NCI-H2107 treated with DMSO at 0.1 percent for 48 hours (cell line): ENCODE measurements around the gene TRMT44.
"Not testable (repeated sequence)": the region's sequence is repeated elsewhere in the genome, so short reads cannot be mapped to it uniquely, and the experiment has no call there.

Experiments
- DNase-seq: peaks from one replicate; lab custom pipeline; 2025; ENCODE audit not compliant: unreplicated experiment; lab: John Stamatoyannopoulos, UW

The TRMT44 gene

DNA sequence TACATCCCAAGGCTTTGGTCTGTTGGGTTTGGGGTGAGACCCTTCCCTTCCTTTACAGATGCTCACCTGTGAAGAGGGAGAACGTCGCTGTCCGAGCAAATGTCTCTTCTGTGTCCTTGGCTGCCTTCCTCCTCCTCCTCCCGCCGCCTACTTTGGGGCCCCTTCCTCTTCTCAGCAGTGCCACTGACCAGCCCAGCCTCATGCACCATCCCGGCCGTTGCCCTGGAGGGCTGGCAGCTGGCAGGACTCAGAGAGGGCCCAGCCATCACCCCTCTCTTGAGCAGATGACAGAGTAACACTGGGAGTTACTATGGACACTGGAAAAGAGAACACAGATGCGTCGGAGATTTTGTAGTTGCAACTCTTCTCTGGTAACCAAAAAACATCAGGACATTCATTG lies 68.2 kb downstream of the TRMT44 start:
- DNase-seq, result no peak

DNA sequence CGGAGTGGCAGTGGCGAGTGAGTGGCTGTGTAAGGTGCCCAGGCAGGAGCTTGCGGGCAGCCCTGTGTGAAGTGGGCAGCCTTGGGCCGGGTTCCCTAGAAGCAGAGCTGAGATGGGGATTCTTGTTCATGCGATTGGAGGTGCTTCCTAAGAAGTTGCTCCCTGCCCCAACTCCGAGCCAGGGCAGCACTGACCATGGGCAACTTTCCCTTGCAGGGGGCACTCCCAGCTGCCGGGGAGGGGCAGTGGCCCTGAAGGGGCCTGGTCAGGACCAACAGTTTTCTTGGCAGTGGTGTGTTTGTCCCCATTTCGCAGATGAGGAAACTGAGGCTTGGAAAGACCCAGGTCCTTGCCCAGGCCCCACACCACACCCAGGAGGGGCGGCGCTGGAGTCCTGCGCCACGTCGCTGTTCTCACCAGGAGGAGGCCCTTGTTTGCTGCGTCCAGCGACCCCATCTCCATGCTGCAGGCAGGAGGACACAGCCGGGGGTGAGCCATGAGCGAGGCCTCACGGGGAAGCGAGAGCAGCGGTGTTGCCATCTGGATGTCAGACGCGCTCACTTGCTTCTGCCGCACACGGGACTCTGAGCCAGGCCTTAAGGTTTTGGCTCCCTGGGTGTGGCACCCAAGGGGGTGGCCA lies 68.9 kb downstream of the TRMT44 start:
- no peak for DNase-seq

DNA sequence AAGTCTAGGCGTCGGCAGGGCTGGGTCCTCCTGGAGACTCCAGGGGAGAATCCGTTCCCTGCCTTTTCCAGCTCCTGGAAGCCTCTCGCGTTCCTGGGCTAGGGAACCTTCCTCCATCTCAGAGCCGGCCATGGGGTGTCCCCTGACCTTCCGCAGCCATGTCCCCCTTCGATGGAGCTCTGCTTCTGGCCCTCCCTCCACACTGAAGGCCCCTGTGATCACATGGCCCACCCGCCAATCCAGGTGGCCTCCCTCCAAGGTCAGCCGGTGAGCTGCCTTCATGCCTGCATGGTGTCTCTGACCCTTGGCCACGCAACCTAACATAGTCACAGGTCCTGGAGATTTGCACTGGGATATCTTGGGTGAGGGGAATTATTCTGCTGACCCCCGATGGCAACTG lies 69.6 kb downstream of the TRMT44 start:
- no peak for DNase-seq

DNA sequence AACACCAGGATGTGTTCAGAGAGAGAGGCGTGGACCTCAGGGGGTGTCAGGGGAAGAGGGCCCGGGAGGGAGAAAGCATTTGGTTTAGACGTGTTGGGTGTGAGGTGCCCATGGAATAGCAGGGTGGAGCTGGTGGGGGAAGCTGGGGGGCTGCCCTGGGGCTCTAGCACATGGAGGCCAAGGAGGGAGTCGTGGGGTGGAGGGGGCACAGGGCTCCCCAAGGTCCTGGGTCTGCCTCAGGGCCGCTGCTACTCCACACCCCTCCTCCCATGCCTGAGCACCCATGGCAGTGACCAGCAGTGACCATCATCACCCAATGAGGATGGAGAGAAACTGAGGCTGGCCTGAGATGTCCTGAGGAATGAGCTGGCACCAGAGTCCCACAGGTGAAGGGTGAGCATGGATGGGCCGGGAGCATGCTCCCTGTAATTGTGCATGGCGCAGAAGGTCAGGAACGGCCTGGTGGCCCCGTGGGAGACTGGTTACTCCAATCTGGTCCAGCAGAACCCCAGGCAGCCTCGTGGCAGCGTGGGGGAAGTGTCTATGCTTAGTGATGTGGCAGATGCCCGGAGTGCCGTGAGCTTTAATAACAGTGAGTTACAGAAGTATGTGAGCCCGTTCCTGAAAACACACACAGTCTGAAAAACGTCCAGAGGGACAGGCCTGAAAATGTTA lies 70.2 kb downstream of the TRMT44 start:
- DNase-seq, result no peak

- DNase-seq, result no peak
Measured at GRCh38 chr4:8512510-8512909, 71.9 kb downstream of the TRMT44 start.

DNA sequence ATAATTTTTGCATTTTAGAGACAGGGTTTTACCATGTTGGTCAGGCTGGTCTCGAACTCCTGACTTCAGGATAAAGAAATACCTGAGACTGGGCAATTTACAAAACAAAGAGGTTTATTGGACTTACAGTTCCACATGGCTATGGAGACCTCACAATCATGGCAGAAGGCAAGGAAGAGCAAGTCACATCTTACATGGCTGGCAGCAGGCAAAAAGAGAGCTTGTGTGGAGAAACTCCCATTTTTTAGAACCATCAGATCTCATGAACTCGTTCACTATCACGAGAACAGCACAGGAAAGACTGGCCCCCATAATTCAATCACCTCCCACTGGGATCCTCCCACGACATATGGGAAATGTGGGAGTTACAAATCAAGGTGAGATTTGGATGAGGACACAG lies 72.5 kb downstream of the TRMT44 start:
- DNase-seq, result not testable (repeated sequence)

GRCh38 chr4:8513931-8514330 lies 73.4 kb downstream of the TRMT44 start:
- no peak for DNase-seq

GRCh38 chr4:8514391-8514790 lies 73.8 kb downstream of the TRMT44 start:
- no peak for DNase-seq

- DNase-seq, result no peak
Measured at GRCh38 chr4:8515316-8516060, 74.9 kb downstream of the TRMT44 start.

- no peak for DNase-seq
Measured at GRCh38 chr4:8516061-8516573, 75.5 kb downstream of the TRMT44 start.

- DNase-seq, result no peak
Measured at GRCh38 chr4:8516996-8517550, 76.5 kb downstream of the TRMT44 start.

DNA sequence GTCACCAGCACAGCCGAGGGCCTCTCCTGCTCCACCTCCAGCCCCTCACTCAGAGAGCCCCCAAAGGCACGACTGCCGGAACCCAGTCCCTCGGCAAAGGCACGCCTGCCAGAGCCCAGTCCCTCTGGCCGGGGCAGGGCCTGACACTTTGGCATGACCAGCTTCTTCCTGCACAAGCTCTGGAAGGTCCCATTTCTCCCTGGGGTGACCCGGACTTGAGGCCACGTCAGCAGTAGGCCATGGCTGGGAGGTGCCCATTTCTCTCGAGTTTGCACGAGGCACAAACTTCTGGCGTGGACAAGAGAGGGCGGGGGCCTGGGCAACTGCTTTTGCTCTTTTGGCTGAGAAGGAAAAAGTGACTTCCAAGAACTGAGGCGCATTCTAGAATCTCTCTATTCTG lies 77.4 kb downstream of the TRMT44 start:
- no peak for DNase-seq

DNA sequence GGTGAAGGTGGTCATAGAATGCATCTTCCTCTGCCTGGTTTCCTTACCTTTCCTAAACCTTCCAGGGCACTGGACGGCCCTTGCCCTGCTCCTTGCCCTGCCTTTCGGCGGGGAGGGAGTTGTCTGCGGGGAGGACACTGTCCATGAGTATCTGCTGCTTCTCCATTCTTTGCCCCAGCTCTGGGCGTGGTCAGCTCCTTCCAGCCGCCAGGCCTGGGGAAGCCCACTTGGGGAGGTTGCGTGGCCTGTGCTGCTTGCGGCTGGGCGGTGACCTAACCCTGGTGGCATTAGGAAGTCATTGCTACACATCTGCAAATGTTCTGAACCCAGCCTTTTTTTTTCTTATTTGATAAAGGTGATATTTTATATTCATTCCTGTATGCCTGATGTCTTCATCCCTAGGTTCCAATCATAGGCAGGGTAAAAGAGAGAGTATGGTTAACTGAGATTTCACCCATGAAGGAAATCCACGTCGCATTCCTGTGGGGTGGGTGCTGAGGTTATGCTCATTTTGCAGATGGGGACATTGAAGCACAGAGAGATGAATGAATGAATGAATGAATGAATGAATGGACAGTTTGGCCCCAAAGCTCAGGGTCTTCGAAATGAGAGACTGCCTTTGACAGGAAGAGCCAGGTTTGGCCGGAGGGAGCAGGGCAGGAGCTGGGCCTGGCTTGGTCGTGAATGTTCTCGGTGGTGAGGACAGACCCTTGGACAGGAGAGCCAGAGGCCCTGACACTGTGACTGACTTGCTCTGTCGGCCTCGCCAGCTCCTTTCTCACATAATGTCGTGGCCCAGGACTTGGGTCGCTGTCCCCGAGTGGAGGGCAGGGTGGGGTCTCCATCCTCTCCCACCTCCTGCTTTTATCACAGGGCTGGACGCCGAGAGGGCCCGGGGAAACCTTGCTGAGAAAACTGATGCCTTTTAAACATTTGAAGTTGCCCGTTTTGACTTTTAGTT lies 81.9 kb downstream of the TRMT44 start:
- DNase-seq, result no peak

DNA sequence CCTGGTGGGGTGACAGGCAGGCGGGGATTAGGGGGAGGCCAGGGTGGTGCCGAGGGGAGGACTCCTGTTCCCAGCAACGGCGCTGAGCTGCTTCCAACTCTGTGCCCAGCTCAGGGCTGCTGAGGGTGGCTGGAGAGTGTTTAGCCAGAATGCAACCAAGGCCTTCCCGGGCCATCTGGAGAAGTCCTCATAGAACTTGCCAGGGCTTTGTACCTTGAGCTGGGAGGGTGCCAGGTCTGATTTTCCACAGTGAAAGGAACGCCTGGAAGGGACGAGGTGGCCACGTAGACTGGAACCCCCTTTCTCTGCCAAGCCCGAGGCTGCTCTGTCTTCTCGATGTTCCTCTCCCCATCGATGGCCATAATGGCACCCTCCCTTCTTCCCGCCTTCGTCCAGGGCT lies 82.6 kb downstream of the TRMT44 start:
- DNase-seq, result no peak

DNA sequence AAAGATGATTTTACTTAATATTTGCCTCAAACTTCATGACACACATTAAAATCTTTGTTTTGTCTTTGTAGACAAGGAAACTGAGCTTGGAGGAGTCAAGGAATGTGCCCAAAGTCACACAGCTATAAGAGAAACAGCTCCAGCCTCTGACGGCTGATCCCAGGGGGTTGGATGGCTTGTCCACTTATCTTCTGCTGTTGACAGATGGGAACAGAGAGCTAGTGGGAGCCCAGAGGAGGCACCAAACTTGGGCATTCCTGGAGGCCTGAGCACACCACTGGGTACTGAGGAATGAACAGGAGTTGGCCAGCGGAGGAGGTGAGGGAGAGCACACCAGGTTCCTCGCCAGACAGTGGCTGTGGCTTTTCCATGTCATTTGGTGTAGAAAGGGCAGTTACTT lies 83.2 kb downstream of the TRMT44 start:
- no peak for DNase-seq

DNA sequence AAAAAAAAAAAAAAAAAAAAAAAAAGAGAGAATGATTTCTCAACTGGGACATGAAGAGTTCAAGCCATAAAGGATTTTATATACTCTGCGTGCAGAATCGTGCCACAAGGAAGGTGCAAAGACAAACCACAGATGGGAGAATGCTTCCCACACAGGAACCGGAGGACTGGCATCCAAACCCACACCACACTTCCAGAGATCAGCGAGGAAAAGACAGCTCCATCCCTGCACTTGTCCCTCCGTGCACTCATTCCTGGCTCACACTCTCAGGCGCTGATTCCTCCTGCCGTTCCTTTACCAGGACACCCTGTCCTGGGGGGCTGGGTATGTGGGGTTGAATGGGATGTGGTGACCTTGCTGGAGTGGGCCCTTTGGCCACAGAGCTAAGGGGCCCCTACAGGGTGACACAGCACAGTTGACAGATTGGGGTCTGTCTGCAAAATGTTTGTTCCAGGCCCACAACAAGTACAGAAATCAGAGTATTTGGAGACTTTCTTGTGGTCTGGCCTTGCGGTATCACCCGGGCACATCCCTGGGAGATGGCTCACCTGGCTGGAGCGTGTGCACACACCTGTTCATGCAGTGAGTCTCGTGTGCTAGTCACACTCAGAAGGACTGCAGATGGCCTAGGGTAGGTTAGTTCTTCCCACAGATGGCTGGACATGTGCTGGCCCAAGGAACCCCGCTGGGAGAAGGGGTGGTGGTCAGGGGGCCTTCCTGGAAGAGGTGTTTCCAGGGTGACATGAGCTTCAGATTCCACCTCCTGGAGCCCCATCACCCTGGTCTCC lies 84.2 kb downstream of the TRMT44 start:
- DNase-seq, result no peak

DNA sequence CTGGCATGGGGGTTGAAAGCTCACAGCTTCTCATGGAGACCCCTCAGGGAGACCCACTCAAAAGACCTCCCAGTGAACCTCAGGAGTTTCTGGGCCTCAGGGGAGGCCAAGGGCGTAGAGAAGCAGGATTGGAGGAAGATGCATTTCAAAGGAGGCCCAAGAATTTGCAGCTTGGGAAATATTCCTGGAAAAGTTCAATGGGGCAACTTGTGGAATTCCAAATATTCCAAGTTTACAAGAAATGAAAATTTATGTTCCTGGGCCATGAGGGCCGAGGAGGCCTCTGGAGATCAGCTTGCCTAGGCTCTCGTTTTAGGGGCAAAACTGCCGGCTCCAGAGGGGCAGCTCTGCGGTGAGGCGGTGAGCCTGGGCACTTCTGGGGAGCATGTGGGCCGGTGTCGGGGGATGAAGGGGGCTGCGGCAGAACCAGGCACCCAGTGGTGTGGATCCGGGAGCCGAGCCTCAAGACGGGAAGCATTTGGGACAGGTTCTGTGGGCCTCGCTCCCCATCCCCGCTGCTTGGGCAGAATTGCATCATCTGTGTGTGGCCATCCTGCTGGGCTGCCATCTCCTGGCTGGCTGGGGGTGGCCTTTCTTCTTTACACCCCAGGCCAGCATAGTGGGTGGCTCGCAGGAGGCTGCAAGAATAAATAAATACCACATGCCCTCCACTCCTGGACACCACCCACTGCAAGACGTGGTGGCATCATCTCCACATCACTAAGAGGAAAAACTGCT lies 85.0 kb downstream of the TRMT44 start:
- DNase-seq, result no peak
